ENCODE measurements around the gene ZNF577.

DNA sequence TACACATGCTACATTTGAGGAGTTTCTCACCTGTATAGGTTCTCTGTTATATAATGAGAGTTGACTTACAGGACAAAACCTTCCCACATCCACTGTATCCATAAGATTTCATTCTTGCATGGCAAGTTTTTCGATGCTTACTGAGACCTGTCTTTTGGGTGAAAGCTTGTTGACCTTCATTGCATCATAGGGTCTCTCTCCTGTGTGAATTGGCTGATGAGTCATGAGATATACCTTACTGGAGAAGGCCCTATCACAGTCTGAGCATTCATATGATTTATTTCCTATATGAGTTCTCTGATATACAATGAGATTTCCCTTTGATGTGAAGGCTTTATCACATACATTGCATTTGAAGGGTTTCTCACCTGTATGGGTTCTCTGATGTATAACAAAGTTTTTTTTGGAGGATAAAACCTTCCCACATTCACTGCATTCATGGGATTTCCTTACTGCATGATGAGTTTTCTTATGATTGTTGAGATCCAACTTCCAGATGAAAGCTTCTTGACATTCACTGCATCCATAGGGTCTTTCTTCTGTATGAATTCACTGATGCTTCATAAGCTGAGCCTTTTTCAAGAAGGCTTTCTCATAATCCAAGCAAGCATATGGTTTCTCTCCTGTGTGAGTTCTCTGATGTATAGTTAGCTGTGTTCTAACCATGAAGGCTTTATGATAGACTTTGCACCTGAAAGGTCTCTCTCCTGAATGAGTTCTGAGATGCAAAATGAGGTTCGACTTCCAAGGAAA lies 25.7 kb downstream of the ZNF577 start:
- TF ChIP-seq, protein P1, sequence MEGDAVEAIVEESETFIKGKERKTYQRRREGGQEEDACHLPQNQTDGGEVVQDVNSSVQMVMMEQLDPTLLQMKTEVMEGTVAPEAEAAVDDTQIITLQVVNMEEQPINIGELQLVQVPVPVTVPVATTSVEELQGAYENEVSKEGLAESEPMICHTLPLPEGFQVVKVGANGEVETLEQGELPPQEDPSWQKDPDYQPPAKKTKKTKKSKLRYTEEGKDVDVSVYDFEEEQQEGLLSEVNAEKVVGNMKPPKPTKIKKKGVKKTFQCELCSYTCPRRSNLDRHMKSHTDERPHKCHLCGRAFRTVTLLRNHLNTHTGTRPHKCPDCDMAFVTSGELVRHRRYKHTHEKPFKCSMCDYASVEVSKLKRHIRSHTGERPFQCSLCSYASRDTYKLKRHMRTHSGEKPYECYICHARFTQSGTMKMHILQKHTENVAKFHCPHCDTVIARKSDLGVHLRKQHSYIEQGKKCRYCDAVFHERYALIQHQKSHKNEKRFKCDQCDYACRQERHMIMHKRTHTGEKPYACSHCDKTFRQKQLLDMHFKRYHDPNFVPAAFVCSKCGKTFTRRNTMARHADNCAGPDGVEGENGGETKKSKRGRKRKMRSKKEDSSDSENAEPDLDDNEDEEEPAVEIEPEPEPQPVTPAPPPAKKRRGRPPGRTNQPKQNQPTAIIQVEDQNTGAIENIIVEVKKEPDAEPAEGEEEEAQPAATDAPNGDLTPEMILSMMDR (conservative IDR thresholded peaks at IDR 0.05; ENCODE audit: low read length), result no peak
- TF ChIP-seq EZH2phosphoT487 (IDR thresholded peaks at IDR 0.05; ENCODE audit: borderline replicate concordance), result no peak
